Urothelium cell line (cell line): ENCODE measurements around the gene C11orf98.
A peak's percentile ranks its signal among the peaks of the same experiment; 100 is the strongest.
"Not testable (repeated sequence)": the region's sequence is repeated elsewhere in the genome, so short reads cannot be mapped to it uniquely, and the experiment has no call there.

Source experiments
- DNase-seq: peaks from one replicate; pipeline ENCODE4 v3.0.0; 2011; ENCODE audit warnings: low spot score, mixed read lengths
- FAIRE-seq: peaks from 2 replicates; lab custom pipeline; 2011; peaks lifted over from hg19 to GRCh38; lab: Jason Lieb, UNC

C11orf98 gene

GRCh38 chr11:62665075-62665598 lies at the start of gene C11orf98, which contains the start of gene CSKMT:
TSS of gene C11orf98 (minus strand) at chr11:62665210. CDS start at chr11:62665169, 41 bp downstream.
TSS of gene CSKMT (plus strand) at chr11:62665312. CDS start at chr11:62665880, 568 bp downstream.
- FAIRE-seq, result no peak
- peak; percentile 96 for DNase-seq

GRCh38 chr11:62713343-62713742 lies 48.3 kb upstream of the C11orf98 start:
- FAIRE-seq, result no peak
- no peak for DNase-seq

GRCh38 chr11:62712861-62713260 lies 47.9 kb upstream of the C11orf98 start:
- DNase-seq, result no peak
- no peak for FAIRE-seq

GRCh38 chr11:62712276-62712812 lies 47.3 kb upstream of the C11orf98 start:
- FAIRE-seq (no peak), DNase-seq (no peak)

GRCh38 chr11:62710001-62710345 lies 45.0 kb upstream of the C11orf98 start:
- DNase-seq (no peak), FAIRE-seq (no peak)

GRCh38 chr11:62709247-62710000 lies 44.4 kb upstream of the C11orf98 start:
- DNase-seq (no peak), FAIRE-seq (no peak)

GRCh38 chr11:62708793-62709192 lies 43.8 kb upstream of the C11orf98 start:
- DNase-seq (no peak), FAIRE-seq (no peak)

GRCh38 chr11:62708392-62708791 lies 43.4 kb upstream of the C11orf98 start:
- FAIRE-seq (no peak), DNase-seq (no peak)

- FAIRE-seq (no peak), DNase-seq (no peak)
These were observed 42.4 kb upstream of the C11orf98 start, which contains the start of the genes BSCL2 and GNG3 for GRCh38 chr11:62707277-62707861. TSS of gene BSCL2 (minus strand) at chr11:62707424. CDS start at chr11:62707195, 229 bp downstream. TSS of gene GNG3 (plus strand) at chr11:62707676. CDS start at chr11:62708296, 620 bp downstream.

GRCh38 chr11:62706850-62707247 lies 41.8 kb upstream of the C11orf98 start:
- FAIRE-seq (no peak), DNase-seq (no peak)

- FAIRE-seq, result no peak
- no peak for DNase-seq
These were observed 41.2 kb upstream of the C11orf98 start for GRCh38 chr11:62705880-62706849.

- FAIRE-seq, result no peak
- DNase-seq, result no peak
These were observed 40.4 kb upstream of the C11orf98 start for GRCh38 chr11:62705413-62705812.

GRCh38 chr11:62703921-62704320 lies 38.9 kb upstream of the C11orf98 start:
- not testable (repeated sequence) for FAIRE-seq, DNase-seq

- no peak for DNase-seq
- FAIRE-seq, result no peak
These were observed 37.2 kb upstream of the C11orf98 start for GRCh38 chr11:62702246-62702645.

GRCh38 chr11:62694455-62695167 lies 29.6 kb upstream of the C11orf98 start:
- FAIRE-seq (no peak), DNase-seq (peak; percentile 58)

- FAIRE-seq, result not testable (repeated sequence)
These were observed 28.6 kb upstream of the C11orf98 start for GRCh38 chr11:62693624-62694023.

GRCh38 chr11:62689421-62690183 lies 24.6 kb upstream of the C11orf98 start, which contains the start of gene LRRN4CL:
TSS of gene LRRN4CL (minus strand) at chr11:62689530. CDS start at chr11:62688508, 1,022 bp downstream.
- no peak for FAIRE-seq
- DNase-seq, result peak; percentile 46

More at GRCh38 chr11:62693624-62694023, 28.6 kb upstream of the C11orf98 start:
- DNase-seq, result not testable (repeated sequence)

GRCh38 chr11:62688491-62688890 lies 23.5 kb upstream of the C11orf98 start:
- FAIRE-seq, result no peak
- DNase-seq, result no peak
